Subcutaneous abdominal adipose tissue (tissue), 5 donors: ENCODE measurements around the gene ZNF236.

Experiments
- H3K27ac ChIP-seq: one replicate; pipeline ENCODE4 v1.7.0; 2013; ENCODE audit warnings: low read depth, mild to moderate bottlenecking, inconsistent platforms, low read length, moderate library complexity
- H3K27me3 ChIP-seq, 5 donors: one replicate each; pipeline ENCODE4 v1.7.0; 2013; ENCODE audit warnings: low read length in 5 of 5, inconsistent platforms in 1 of 5; ENCODE audit not compliant: control insufficient read depth in 5 of 5, insufficient read depth in 4 of 5
- H3K36me3 ChIP-seq, 5 donors: one replicate each; pipeline ENCODE4 v1.7.0; 2013; ENCODE audit warnings: low read length in 5 of 5; ENCODE audit not compliant: control insufficient read depth in 5 of 5, insufficient read depth in 5 of 5
- H3K4me1 ChIP-seq, 5 donors: one replicate each; pipeline ENCODE4 v1.7.0; 2013; ENCODE audit warnings: low read length in 5 of 5, mild to moderate bottlenecking in 3 of 5, moderate library complexity in 1 of 5; ENCODE audit not compliant: control insufficient read depth in 5 of 5, insufficient read depth in 5 of 5
- H3K4me3 ChIP-seq, 5 donors: one replicate each; pipeline ENCODE4 v1.7.0; 2013; ENCODE audit warnings: low read length in 5 of 5, low read depth in 1 of 5
- H3K9ac ChIP-seq, 5 donors: one replicate each; pipeline ENCODE4 v1.7.0; 2013; ENCODE audit warnings: low read length in 5 of 5, mild to moderate bottlenecking in 4 of 5, moderate library complexity in 3 of 5
- H3K9me3 ChIP-seq, 5 donors: one replicate each; pipeline ENCODE4 v1.7.0; 2013; ENCODE audit warnings: low read length in 5 of 5; ENCODE audit not compliant: control insufficient read depth in 5 of 5
- donor health status: healthy.
- donor health status: healthy.
- donor health status: healthy.
- donor health status: healthy.
- donor health status: healthy.

ZNF236 gene

DNA sequence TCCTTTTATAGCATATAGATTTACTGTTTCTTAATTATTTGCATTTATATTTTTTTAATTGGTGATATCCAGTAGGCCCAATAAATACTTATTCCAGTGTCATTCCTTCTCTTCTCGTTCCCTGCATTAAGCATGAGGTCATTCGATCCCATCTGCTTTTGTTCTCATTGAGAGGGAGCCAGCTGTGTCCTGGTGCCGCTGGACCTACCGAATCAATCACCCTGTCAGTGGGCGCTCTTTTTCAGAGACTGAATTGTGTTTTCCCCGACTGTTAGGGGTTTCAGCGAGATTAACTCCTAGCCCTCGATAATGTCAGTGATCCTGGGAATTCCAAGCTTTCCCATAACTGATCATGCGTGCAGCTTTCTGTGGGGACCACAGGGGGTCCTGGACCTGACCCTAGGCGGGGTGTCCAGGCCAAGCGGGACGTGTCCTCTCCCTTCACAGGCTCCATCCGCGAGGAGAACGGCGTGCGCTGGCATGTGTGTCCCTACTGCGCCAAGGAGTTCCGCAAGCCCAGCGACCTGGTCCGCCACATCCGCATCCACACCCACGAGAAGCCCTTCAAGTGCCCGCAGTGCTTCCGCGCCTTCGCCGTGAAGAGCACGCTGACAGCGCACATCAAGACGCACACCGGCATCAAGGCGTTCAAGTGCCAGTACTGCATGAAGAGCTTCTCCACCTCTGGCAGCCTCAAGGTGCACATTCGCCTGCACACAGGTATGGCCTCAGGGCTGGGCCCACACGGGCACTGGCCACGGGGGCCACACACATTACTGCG, 72.4 kb downstream of the ZNF236 start:
- Histone ChIP-seq H3K9me3 (no peaks in the 10 kb centered on the region), H3K27ac (no peak overlapping the region), H3K27me3 (no peaks in the 10 kb centered on the region), H3K4me1 (no peaks in the 10 kb centered on the region), H3K4me3 (no peak overlapping the region), H3K9ac (no peak overlapping the region), H3K36me3 (peaks cover 30 to 55% (median 49%) of the 10 kb centered on the region in 5 donors)

- Histone ChIP-seq H3K27ac (no peak overlapping the region), H3K27me3 (no peaks in the 10 kb centered on the region), H3K36me3 (peaks cover 32 to 57% (median 50%) of the 10 kb centered on the region in 5 donors), H3K4me3 (no peak overlapping the region), H3K9ac (no peak overlapping the region), H3K9me3 (no peaks in the 10 kb centered on the region), H3K4me1 (no peaks in the 10 kb centered on the region)
These were observed 73.1 kb downstream of the ZNF236 start for GRCh38 chr18:76895498-76895897.

DNA sequence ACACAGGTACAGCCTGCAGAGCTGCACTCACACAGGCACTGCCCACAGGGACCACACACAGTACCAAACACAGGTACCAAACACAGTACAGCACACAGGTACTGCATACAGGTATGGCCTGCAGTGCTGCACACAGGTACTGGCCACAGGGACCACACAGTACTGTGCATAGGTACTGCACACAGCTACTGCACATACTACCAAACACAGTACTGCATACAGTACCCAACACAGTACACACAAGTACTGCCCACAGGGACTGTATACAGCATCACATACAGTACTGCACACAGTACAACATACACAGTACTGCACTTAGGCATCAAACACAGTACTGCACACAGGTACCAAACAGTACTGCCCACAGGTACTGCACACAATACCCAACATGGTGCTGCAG, 74.3 kb downstream of the ZNF236 start:
- Histone ChIP-seq H3K9me3 (no peaks in the 10 kb centered on the region), H3K36me3 (peaks cover 30 to 60% (median 54%) of the 10 kb centered on the region in 5 donors), H3K4me1 (no peaks in the 10 kb centered on the region), H3K27me3 (no peaks in the 10 kb centered on the region), H3K4me3 (no peak overlapping the region), H3K9ac (no peak overlapping the region), H3K27ac (no peak overlapping the region)

DNA sequence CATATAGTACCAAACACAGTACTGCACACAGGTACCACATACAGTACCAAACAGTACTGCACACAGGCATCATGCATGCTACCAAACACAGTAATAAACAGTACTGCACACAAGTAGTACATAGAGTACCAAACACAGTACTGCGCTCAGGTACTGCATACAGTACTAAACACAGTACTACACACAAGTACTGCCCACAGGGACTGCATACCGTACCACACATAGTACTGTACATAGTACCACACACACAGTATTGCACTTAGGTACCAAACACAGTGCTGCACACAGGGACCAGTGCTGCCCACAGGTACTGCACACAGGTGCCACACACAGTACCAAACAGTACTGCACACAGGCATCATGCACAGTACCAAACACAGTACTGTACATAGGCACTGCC, 74.9 kb downstream of the ZNF236 start:
- H3K36me3 ChIP-seq = peaks cover 29 to 66% (median 56%) of the 10 kb centered on the region in 5 donors

DNA sequence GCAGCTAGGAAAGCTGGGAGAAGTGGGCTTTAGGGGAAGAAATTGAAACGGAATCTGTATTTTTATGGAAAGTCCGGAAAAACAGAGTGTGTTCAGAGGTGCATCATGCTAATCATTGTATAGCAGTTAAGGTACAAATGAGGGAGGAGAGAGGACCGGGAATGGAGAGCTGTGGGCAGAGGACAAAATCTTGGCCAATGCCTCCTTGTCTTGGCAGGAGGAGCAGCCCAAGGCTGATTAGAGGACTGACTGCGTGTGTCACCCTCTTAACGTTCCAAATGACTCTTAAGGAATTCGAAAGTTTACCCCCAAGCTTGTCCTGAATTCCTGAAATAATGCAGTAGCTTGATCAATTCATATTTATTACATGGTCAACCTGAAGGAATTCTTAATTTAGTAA, 81.0 kb downstream of the ZNF236 start:
- Histone ChIP-seq H3K4me3 (no peak overlapping the region), H3K9ac (no peak overlapping the region), H3K9me3 (no peaks in the 10 kb centered on the region), H3K27me3 (no peaks in the 10 kb centered on the region), H3K27ac (no peak overlapping the region), H3K4me1 (no peaks in the 10 kb centered on the region), H3K36me3 (peaks cover 30 to 68% (median 43%) of the 10 kb centered on the region in 5 donors)

More for the DNA sequence above, 74.9 kb downstream of the ZNF236 start:
- no peak overlapping the region for H3K4me3 ChIP-seq
- no peak overlapping the region for H3K27ac ChIP-seq
- no peaks in the 10 kb centered on the region for H3K27me3 ChIP-seq
- H3K9ac ChIP-seq = no peak overlapping the region
- no peaks in the 10 kb centered on the region for H3K4me1 ChIP-seq
- no peaks in the 10 kb centered on the region for H3K9me3 ChIP-seq

GRCh38 chr18:76905821-76906220, 83.5 kb downstream of the ZNF236 start:
- Histone ChIP-seq H3K4me1 (no peaks in the 10 kb centered on the region), H3K36me3 (peaks cover 19 to 78% (median 47%) of the 10 kb centered on the region in 5 donors), H3K27ac (no peak overlapping the region), H3K4me3 (no peak overlapping the region), H3K27me3 (no peaks in the 10 kb centered on the region), H3K9ac (no peak overlapping the region), H3K9me3 (no peaks in the 10 kb centered on the region)

DNA sequence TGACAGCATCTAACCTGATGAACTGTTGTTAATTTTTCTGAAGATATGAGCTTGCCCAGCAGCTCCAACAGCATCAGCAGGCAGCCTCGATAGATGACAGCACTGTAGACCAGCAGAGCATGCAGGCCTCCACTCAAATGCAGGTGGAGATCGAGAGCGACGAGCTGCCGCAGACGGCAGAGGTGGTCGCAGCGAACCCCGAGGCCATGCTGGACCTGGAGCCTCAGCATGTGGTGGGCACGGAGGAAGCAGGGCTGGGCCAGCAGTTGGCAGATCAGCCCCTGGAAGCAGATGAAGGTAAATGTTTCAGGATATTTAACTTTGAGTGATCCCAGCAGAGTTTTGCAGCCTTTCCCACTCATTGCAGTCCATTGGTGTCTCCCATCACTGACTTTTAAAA, 85.9 kb downstream of the ZNF236 start:
- peaks cover 27 to 84% (median 59%) of the 10 kb centered on the region in 5 donors for H3K36me3 ChIP-seq
- no peak overlapping the region for H3K27ac ChIP-seq
- H3K4me1 ChIP-seq = no peaks in the 10 kb centered on the region
- H3K9ac ChIP-seq = no peak overlapping the region
- no peaks in the 10 kb centered on the region for H3K9me3 ChIP-seq
- H3K4me3 ChIP-seq = no peak overlapping the region
- no peaks in the 10 kb centered on the region for H3K27me3 ChIP-seq

GRCh38 chr18:76909439-76909838, 87.1 kb downstream of the ZNF236 start:
- H3K36me3 ChIP-seq = peaks cover 28 to 92% (median 70%) of the 10 kb centered on the region in 5 donors
- no peak overlapping the region for H3K9ac ChIP-seq
- H3K4me3 ChIP-seq = no peak overlapping the region
- H3K27ac ChIP-seq = no peak overlapping the region
- no peaks in the 10 kb centered on the region for H3K9me3 ChIP-seq
- no peaks in the 10 kb centered on the region for H3K4me1 ChIP-seq
- no peaks in the 10 kb centered on the region for H3K27me3 ChIP-seq

- no peaks in the 10 kb centered on the region for H3K9me3 ChIP-seq
- H3K4me3 ChIP-seq = no peak overlapping the region
- no peaks in the 10 kb centered on the region for H3K4me1 ChIP-seq
- no peak overlapping the region for H3K27ac ChIP-seq
- peaks cover 34 to 91% (median 69%) of the 10 kb centered on the region in 5 donors for H3K36me3 ChIP-seq
- no peak overlapping the region for H3K9ac ChIP-seq
- no peaks in the 10 kb centered on the region for H3K27me3 ChIP-seq
These were observed 89.1 kb downstream of the ZNF236 start for GRCh38 chr18:76911440-76911839.

DNA sequence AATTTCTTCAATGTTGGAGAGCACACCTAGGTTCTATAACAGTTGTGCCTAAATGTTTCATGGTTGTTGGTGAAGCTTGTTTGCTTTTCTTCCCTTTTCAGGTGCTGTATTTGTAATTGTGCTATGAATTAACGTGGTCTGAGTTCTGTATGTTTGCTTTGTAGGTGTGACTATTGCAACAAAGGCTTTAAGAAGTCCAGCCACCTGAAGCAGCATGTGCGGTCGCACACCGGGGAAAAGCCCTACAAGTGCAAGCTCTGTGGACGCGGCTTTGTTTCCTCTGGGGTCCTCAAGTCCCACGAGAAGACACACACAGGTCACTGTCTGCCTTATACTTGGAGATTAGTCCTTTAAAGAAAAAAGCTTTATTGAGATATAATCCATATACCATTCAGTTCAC, 91.2 kb downstream of the ZNF236 start:
- no peak overlapping the region for H3K4me3 ChIP-seq
- H3K9ac ChIP-seq = no peak overlapping the region
- peaks cover 48 to 94% (median 74%) of the 10 kb centered on the region in 5 donors for H3K36me3 ChIP-seq
- H3K27me3 ChIP-seq = no peaks in the 10 kb centered on the region
- no peaks in the 10 kb centered on the region for H3K4me1 ChIP-seq
- no peaks in the 10 kb centered on the region for H3K9me3 ChIP-seq
- no peak overlapping the region for H3K27ac ChIP-seq
